Cardiac fibroblast (primary cell): ENCODE measurements around the gene ERBB3.

Experiments
- DNase-seq, 2 donors: peaks; one replicate each; pipeline versions ENCODE4 v3.0.0 to v3.0.0-alpha.2; 2010; ENCODE audit warnings: low read depth in 2 of 2
- H3K4me3 ChIP-seq, 2 donors: replicated peaks in 1 of 2; 1 replicate in 1 of 2; 2 replicates in 1 of 2; pipeline ENCODE4 v1.5.1; 2011; ENCODE audit warnings: low read depth in 2 of 2, low read length in 2 of 2, mild to moderate bottlenecking in 2 of 2, moderate library complexity in 1 of 2
- TF ChIP-seq, protein P1 (sequence below): IDR thresholded peaks from one replicate; pipeline ENCODE4 v1.5.1; 2011; ENCODE audit warnings: low read depth, mild to moderate bottlenecking, low read length, inconsistent platforms

The ERBB3 gene

GRCh38 chr12:56080556-56081138 is 682 bp downstream of the ERBB3 start:
- no peak for DNase-seq
- H3K4me3 ChIP-seq = peak overlapping the region in 1 of 2 donors; percentile 59
- TF ChIP-seq, protein P1, sequence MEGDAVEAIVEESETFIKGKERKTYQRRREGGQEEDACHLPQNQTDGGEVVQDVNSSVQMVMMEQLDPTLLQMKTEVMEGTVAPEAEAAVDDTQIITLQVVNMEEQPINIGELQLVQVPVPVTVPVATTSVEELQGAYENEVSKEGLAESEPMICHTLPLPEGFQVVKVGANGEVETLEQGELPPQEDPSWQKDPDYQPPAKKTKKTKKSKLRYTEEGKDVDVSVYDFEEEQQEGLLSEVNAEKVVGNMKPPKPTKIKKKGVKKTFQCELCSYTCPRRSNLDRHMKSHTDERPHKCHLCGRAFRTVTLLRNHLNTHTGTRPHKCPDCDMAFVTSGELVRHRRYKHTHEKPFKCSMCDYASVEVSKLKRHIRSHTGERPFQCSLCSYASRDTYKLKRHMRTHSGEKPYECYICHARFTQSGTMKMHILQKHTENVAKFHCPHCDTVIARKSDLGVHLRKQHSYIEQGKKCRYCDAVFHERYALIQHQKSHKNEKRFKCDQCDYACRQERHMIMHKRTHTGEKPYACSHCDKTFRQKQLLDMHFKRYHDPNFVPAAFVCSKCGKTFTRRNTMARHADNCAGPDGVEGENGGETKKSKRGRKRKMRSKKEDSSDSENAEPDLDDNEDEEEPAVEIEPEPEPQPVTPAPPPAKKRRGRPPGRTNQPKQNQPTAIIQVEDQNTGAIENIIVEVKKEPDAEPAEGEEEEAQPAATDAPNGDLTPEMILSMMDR = no peak

DNA sequence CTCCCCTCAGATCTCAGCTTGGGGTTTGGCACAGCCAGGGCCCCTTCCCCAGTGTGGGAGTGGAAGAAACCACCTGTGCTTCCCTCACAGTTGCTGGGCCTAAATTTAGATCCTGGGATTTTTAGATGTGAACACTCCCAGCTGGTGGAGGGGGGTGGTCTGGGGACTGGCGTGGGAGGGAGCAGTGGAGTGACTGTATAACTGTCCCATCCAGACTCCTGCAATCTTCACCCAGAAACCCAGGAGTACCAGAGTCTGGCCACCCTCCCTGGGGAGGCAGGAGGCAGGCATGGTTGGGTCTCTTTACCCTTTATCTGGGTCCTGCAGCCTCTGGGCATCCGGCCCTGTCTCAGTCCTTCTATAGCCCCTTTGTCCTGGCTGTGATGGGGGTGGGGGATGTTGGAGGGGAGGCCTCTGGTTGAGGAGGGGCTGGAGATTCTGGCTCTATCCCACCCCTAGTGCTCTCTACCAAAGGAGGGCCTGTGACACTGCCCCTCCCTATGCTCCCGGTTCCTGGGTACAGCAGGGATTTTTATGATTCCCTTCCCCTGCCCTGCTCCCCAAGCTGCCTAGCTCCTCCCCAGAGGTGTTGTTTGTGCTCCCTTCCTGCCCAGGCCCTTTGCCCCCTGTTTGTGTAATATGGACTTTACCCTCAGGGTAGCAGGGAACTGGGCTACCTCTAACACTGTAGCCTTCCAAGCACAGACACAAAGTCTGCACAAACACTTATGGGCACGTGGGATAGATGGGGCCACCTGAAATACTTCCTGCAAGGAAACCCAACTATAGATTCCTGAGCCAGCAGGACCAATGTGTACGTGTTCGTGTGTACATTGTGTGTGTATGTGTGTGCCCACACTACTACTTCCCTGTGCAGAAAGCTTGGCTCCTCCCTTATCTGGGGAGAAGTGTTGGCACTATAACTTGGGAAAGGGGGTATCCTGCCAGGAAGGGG is 1.7 kb downstream of the ERBB3 start:
- TF ChIP-seq, protein P1 = no peak
- H3K4me3 ChIP-seq = no peak overlapping the region
- no peak for DNase-seq

- TF ChIP-seq, protein P1 = no peak
- no peak for DNase-seq
- H3K4me3 ChIP-seq = no peak overlapping the region
Observed at GRCh38 chr12:56082382-56082781, 2.4 kb downstream of the ERBB3 start.

GRCh38 chr12:56082967-56083366 is 3.0 kb downstream of the ERBB3 start:
- TF ChIP-seq, protein P1 = no peak
- no peak for DNase-seq

GRCh38 chr12:56084958-56085543 is 5.1 kb downstream of the ERBB3 start:
- TF ChIP-seq, protein P1 = peak; percentile 53
- DNase-seq = peak in 1 of 2 donors; percentile 9
- no peak overlapping the region for H3K4me3 ChIP-seq

More at GRCh38 chr12:56082967-56083366, 3.0 kb downstream of the ERBB3 start:
- H3K4me3 ChIP-seq = no peak overlapping the region

DNA sequence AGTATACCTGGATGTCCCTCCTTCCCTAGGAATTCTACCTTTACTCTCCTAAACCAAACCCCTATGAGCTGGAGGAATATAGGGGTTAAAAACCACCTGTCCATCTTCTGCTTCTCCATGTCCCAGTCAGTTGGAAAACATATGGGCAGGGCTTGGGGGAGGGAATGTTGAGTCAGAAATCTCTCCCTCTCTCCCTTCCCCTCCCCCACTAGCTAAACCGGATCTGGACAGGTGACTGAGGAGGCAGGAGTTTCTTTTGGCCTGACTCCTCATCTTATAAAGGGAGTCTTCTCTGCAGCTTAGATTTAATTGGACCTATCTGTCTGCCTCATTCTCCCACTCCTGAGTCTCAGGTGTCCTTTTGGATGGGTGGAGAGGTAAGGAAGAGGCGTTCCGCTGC is 6.1 kb downstream of the ERBB3 start:
- TF ChIP-seq, protein P1 = no peak
- no peak for DNase-seq
- no peak overlapping the region for H3K4me3 ChIP-seq
